K562 (cell line): ENCODE measurements around the gene ZKSCAN3. TPM values are rescaled to one million over a fixed set of nuclear protein-coding genes. Genes with fewer than 3 reads are reported as not detected.

ENCODE experiments used
- BCOR ChIP-seq: fragments of 450-650 bp; IDR thresholded peaks from 2 replicates; pipeline ENCODE4 v1.6.1; 2016
- CLOCK ChIP-seq: fragments of 250-450 bp; sonication (Bioruptor Pico); IDR thresholded peaks from 2 replicates; pipeline ENCODE4 v1.4.0; 2020; ENCODE audit warnings: mild to moderate bottlenecking, moderate library complexity, borderline replicate concordance
- E2F3 ChIP-seq: fragments of 250-450 bp; sonication (Bioruptor Pico); IDR thresholded peaks from 2 replicates; pipeline ENCODE4 v1.4.0; 2020; ENCODE audit warnings: mild to moderate bottlenecking
- ELF4 ChIP-seq: fragments of 450-650 bp; formaldehyde crosslinking; IDR thresholded peaks from 2 replicates; pipeline ENCODE4 v1.4.0; 2022; ENCODE audit warnings: missing genetic modification characterization
- FOXM1 ChIP-seq, 2 experiments: fragments of 450-650 bp in 1 of 2; sonication (generic) in 1 of 2; formaldehyde crosslinking in 1 of 2; IDR thresholded peaks; 2 replicates each; pipeline versions ENCODE4 v1.6.1 to v1.9.0; 2017 to 2022; ENCODE audit warnings: low read depth in 2 of 2, mild to moderate bottlenecking in 2 of 2, missing genetic modification reagents in 1 of 2, moderate library complexity in 1 of 2
- MXI1 ChIP-seq: IDR thresholded peaks from 2 replicates; pipeline ENCODE4 v1.6.1; 2011; ENCODE audit warnings: low read depth, mild to moderate bottlenecking, improper control_type of control experiment, low read length
- NEUROD1 ChIP-seq: fragments of 150-350 bp; IDR thresholded peaks from 2 replicates; pipeline ENCODE4 v1.6.1; 2014; ENCODE audit warnings: borderline replicate concordance, low read length, low read depth; ENCODE audit not compliant: partially characterized antibody
- NR1H2 ChIP-seq: sonication (generic); formaldehyde crosslinking; IDR thresholded peaks from 2 replicates; pipeline ENCODE4 v1.4.0; 2020; ENCODE audit warnings: mild to moderate bottlenecking, missing genetic modification reagents
- NR4A1 ChIP-seq, 2 experiments: fragments of 250-450 bp in 1 of 2; fragments of 450-650 bp in 1 of 2; sonication (Bioruptor Pico) in 1 of 2; IDR thresholded peaks; 2 replicates each; pipeline versions ENCODE4 v1.4.0 to v1.6.1; 2016 to 2020; ENCODE audit warnings: mild to moderate bottlenecking in 2 of 2, missing compliant biosample characterization in 1 of 2, missing genetic modification characterization in 1 of 2, moderate library complexity in 1 of 2
- POU5F1 ChIP-seq: fragments of 150-350 bp; IDR thresholded peaks from 2 replicates; pipeline ENCODE4 v1.6.1; 2014; ENCODE audit warnings: borderline replicate concordance, low read length, low read depth, mild to moderate bottlenecking; ENCODE audit not compliant: partially characterized antibody
- RBBP5 ChIP-seq: fragments of 200-600 bp; sonication (generic); IDR thresholded peaks from 2 replicates; pipeline ENCODE4 v1.6.1; 2012; ENCODE audit warnings: borderline replicate concordance, mild to moderate bottlenecking, low read length, control low read depth, inconsistent platforms; ENCODE audit not compliant: insufficient read depth, poor library complexity, severe bottlenecking
- RBM25 ChIP-seq: fragments of 200-400 bp; formaldehyde crosslinking; IDR thresholded peaks from 2 replicates; pipeline ENCODE4 v1.6.1; 2018; ENCODE audit warnings: low read length, low read depth, moderate library complexity; ENCODE audit not compliant: severe bottlenecking
- RNF2 ChIP-seq: sonication (generic); IDR thresholded peaks from 2 replicates; pipeline ENCODE4 v1.6.1; 2016
- SP1 ChIP-seq: sonication (generic); formaldehyde crosslinking; IDR thresholded peaks from 2 replicates; pipeline ENCODE4 v1.8.1; 2022; ENCODE audit warnings: mild to moderate bottlenecking, missing genetic modification reagents
- SP2 ChIP-seq: IDR thresholded peaks from 2 replicates; pipeline ENCODE4 v1.6.1; 2011; ENCODE audit warnings: mild to moderate bottlenecking, low read depth, low read length, moderate library complexity; ENCODE audit not compliant: poor library complexity, severe bottlenecking; ENCODE audit errors: extremely low read depth
- SPI1 ChIP-seq: IDR thresholded peaks from 2 replicates; pipeline ENCODE4 v1.6.1; 2011; ENCODE audit warnings: low read depth, low read length, control low read depth, borderline replicate concordance
- SREBF2 ChIP-seq: sonication (generic); formaldehyde crosslinking; IDR thresholded peaks from 2 replicates; pipeline ENCODE4 v1.4.0; 2020; ENCODE audit warnings: mild to moderate bottlenecking, missing genetic modification reagents
- TCF3 ChIP-seq: sonication (generic); formaldehyde crosslinking; IDR thresholded peaks from 2 replicates; pipeline ENCODE4 v1.4.0; 2020; ENCODE audit warnings: mild to moderate bottlenecking, missing genetic modification reagents
- TRIM24 ChIP-seq, 2 experiments: fragments of 450-650 bp; IDR thresholded peaks; 2 replicates each; pipeline ENCODE4 v1.6.1; 2016
- ZBTB8A ChIP-seq: fragments of 450-650 bp; IDR thresholded peaks from 2 replicates; pipeline ENCODE4 v1.6.1; 2018; ENCODE audit warnings: mild to moderate bottlenecking, moderate library complexity; ENCODE audit not compliant: partially characterized antibody
- ZHX1 ChIP-seq: fragments of 150-350 bp; conservative IDR thresholded peaks from 2 replicates; pipeline ENCODE4 v1.6.1; 2014; ENCODE audit warnings: low read length
- ZNF134 ChIP-seq: fragments of 250-450 bp; sonication (Bioruptor Pico); conservative IDR thresholded peaks from 2 replicates; pipeline ENCODE4 v1.4.0; 2020
- ZNF431 ChIP-seq: sonication (generic); formaldehyde crosslinking; IDR thresholded peaks from 2 replicates; pipeline ENCODE4 v1.8.0; 2022; ENCODE audit warnings: mild to moderate bottlenecking, missing genetic modification reagents
- polyA plus RNA-seq, 8 experiments: library from polyadenylated mRNA; depleted of rRNA in 4 of 8; stranded (reverse) in 5 of 8; unstranded in 3 of 8; fragments of >200 nt; fragmentation: Nextera tagmentation in 2 of 8; fragmentation: Illumina TruSeq in 1 of 8; extraction: Ambion mirVana in 2 of 8; extraction: Trizol in 1 of 8; gene quantifications; 2 replicates each; pipeline versions ENCODE4 v1.2.1 to v1.2.3, GENCODE V29; 2011 to 2014; ENCODE audit warnings: inconsistent platforms in 1 of 8, missing spikeins in 1 of 8
- total RNA-seq, 7 experiments: library from RNA; depleted of rRNA in 6 of 7; stranded (reverse); fragments of >200 nt in 6 of 7; fragmentation: Illumina TruSeq in 2 of 7; extraction: Trizol in 2 of 7; gene quantifications; 2 replicates each; pipeline versions ENCODE4 v1.2.1 to v1.2.3, GENCODE V29; 2011 to 2021; ENCODE audit warnings: low replicate concordance in 1 of 7

The ZKSCAN3 gene
- total and polyA plus RNA-seq, 9 of the 15 experiments (the other 6 are each of a cell fraction or from before 2014, with no cell fraction given): 3.0 to 12.4 (median 10.2) TPM

DNA sequence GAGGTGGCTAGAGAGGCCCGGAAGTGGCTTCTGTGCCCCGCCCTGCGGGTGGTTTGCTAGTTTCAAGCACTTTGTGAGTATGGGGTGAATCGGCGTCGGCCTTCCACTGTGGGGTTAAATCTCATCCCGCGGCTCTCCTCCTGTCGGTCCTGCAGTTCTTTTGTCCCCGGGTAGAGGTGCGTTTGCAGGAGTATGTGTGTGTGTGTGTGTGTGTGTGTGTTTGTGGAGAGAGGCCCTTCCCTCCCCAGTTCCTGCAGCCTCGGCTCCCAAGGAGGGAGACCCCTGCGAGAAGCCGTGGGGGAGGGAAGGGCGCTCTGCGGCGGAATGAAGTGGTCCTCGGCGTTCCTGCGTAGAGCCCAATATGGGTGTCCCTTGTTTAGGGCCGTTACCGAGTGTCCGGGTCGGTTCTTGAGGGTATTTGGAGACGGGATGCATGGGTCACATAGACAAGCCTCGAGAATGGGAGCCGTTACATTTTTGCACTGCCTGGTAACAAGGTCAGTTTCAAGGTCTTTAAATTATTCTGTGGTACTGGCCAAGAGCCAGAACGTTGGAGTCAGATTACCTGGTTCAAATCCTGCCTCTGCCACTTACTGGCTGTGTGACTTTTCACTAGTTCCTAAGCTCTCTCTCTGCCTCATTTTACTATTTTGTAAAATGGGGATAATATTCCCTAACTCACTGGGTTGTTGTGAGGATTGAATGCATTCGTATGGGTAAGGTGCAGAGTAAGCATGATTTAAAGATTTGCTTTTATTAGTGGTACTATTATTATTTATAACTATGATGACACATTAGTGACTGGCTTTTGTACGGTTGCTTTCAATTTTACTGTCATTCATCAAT is at the start of gene ZKSCAN3 (continued):
- no peak for TF ChIP-seq ZBTB8A
- no peak for TF ChIP-seq POU5F1
- peak; percentile 96 for TF ChIP-seq ELF4 (CRISPR knock-in tag)
- no peak; the same call in none of the 2 replicates for TF ChIP-seq TCF3 (CRISPR knock-in tag)
- TF ChIP-seq NR1H2: no peak
- TF ChIP-seq SP1: peak; percentile 82
- no peak; the same call in 1 of the 2 replicates for TF ChIP-seq MXI1
- peak; percentile 41 to 85; a peak in 3 of 4 replicates for TF ChIP-seq TRIM24 (IDR thresholded peaks at IDR 0.05)
- peak; percentile 93 for TF ChIP-seq SP2
- peak; percentile 76; the same call in 1 of the 2 replicates for TF ChIP-seq NR4A1 (CRISPR knock-in tag; IDR thresholded peaks at IDR 0.05)
- TF ChIP-seq NR4A1 (tag; IDR thresholded peaks at IDR 0.05): no peak
- TF ChIP-seq SREBF2 (CRISPR knock-in tag): no peak
- peak; percentile 67; the same call in 1 of the 2 replicates for TF ChIP-seq RNF2
- peak; percentile 89 for TF ChIP-seq RBBP5
- no peak for TF ChIP-seq E2F3 (CRISPR knock-in tag)
- TF ChIP-seq NEUROD1: no peak
- TF ChIP-seq BCOR: peak; percentile 81
- TF ChIP-seq SPI1: peak; percentile 62
- no peak; the same call in none of the 2 replicates for TF ChIP-seq FOXM1 (IDR thresholded peaks at IDR 0.05; ENCODE audit: low read depth)
- TF ChIP-seq FOXM1 (CRISPR knock-in tag; IDR thresholded peaks at IDR 0.05; ENCODE audit: low read depth): no peak
- TF ChIP-seq CLOCK: no peak
- peak; percentile 67 for TF ChIP-seq RBM25
- 0 out of 2 replicates have a peak, but pooled peaks have one; percentile 4 for TF ChIP-seq ZNF134 (CRISPR knock-in tag)
- TF ChIP-seq ZNF431 (CRISPR knock-in tag): peak; percentile 45; the same call in 1 of the 2 replicates
- no peak for TF ChIP-seq ZHX1
